GM19452 (cell line): ENCODE measurements around the gene NRARP.

Experiments
- ATAC-seq: cut with Tn5 transposase; IDR thresholded peaks from one replicate; pipeline ENCODE4 v1.9.1; 2021; ENCODE audit not compliant: unreplicated experiment

The NRARP gene

DNA sequence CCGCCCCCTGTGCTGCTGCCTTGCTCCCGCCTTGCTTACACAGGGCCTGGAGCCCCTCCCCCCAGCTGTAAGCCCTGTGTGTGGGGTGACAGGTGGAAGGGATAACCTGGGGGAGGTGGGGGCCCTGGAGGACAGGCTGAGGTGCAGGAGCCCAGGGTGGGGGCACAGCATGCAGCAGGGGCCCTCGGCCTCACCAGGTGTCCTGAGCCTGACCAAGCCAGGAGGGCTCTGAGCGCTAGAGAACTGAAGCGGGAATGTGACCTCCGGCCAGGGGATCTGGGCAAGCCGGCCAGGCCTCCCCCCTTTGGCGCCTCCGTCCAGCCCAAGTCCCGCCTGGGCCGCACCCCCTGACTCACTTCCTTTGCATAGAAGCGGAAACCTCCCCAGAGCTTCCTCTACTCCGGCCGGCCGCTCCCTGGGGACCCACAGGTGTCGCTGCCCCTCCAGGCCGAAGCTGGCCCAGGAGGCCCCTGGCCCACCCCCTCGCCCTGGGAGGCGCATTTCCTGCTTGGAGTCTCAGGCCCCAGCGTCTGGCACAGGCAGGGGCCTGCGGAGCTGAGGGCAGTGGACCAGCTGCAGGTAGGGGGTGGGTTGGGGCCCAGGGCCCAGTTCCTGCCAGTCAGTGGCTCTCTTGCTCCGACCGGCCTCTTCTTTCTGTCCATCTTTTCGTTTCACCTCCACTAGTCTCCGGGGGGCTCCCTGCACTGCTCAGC lies 24.6 kb downstream of the NRARP start, which contains the start of gene TOR4A:
TSS of gene TOR4A (plus strand) at position 398 of the 713 bp plus-strand sequence. CDS start 964 bp downstream, outside the sequence.
- ATAC-seq, result peak; percentile 78

DNA sequence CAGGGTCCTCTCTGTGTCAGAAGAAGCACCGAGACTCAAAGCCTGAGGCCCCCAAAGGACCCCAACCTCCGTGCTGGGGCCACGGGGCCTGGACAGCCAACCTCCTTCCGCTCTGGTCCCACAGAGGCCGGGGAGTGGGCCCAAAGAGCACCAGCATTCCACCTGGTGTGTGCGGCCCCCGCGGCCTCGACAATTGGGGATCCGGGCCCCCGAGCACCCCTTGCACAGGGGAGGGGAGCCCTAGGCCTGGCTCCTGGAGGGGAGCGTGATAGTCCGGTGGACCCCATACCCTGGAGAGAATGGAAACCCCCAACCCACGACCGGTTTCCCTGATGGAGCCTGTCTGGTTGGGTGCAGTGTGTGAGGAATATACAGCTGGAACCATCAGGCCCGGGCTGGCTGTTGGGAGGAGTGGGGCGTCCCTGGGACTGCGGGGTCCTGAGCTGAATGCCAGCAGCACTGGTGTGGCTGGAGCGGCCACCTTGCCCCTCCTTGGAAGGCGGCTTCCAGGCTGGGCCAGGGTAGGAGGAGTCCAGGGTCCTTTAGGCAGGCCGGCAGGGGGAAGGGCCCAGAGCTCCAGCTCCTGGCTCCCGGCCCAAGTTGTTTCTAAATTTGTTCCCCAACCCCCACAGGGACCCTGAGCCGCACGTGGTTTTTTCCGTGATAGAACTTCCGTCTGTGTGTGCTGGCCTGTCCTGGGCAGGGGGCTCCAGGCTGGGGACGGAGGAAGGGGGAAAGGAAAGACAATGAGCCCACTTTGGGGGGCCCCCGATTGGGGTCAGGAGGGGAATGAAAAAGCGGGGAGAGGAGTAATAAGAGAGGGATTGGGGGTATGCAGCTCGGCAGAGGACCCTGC lies 25.4 kb downstream of the NRARP start:
- ATAC-seq, result no peak

DNA sequence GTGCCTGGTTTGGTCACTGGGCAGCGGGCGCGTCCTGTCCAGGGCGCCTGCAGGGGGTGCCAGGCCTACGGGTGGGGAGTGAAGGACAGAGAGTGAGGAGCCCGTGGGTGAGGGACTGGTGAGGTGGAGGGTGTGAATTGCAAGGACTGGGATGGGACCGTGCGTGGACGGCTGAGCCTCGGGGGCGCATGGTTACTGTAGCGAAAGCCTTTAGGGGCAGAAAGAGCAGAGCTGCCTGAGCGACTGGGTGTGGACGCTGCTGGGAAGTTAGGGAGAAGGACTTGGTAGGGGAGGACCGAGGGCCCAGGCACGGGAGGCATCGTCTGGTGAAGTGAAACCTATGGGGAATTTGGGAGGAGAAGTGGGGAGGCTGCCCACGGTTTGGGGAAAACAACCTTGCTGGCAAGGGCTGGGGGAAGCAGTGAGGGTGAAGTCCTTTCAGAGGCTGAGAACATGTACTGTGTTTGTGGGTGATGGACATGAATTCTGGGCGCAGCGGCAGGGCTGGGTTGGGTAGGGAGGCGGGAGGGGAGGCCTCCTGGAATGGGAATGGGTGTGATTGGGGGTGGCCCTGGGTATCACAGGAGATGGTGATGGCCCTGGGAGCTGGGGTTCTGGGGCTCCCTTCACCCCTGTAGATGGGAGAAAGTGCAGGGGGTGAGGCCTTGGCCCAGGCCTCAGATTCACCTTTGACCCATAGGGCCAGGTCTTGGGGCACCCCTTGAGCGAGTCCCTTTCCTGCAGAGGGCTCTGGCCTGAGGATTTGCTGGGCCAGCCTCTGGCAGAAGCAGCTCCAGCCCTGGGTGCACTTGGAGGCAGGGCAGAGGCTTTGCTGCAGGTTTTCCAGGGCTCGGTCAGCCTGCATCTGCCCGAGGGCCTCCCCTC lies 26.2 kb downstream of the NRARP start:
- no peak for ATAC-seq

DNA sequence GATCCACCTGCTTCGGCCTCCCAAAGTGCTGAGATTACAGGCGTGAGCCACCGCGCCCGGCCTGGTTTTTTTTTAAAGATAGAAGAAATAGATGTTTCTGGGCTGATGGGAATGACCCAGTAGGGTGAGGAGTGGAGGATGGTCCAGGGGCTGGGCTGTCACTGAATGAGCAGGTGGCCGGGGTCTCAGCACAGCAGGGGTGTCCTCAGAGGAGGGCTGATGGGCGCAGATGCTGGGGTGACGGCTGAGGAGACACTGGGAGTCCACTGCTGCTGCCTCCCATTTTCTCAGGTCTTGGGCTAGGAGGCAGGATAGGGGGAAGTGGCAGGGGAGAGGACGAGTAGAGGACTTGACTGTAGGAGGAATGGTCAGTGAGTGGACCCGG lies 26.9 kb downstream of the NRARP start:
- no peak for ATAC-seq

DNA sequence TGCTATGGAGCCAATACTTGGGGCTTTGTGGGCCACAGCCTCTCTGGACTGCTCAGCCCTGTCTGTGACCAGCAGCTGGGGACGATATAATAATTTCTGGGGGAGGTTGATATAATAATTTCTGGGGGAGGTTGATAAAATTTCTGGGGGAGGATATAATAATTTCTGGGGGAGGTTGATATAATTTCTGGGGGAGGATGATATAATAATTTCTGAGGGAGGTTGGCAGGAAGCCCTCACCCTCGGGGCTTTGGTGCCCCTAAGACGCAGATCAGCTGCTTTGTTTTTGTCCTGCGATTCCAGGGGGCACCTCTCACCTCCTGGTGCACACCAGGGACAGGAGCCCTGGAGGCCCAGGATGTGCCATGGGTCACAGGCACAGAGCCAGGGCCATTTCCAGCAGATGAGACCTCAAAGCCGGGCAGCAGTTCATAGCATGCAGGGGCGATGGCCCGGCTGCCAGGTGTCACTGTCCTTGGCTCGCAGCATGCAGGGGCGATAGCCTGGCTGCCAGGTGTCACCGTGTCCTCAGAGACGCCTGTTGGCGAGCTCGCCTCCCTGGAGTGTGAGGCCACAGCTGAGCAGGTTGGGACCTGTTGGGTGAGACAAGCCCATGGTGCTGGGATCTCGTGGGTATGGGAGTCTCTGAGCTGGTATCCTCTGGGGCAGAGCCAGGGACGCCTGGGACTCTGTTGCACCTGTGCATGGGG lies 28.3 kb downstream of the NRARP start:
- ATAC-seq, result no peak

DNA sequence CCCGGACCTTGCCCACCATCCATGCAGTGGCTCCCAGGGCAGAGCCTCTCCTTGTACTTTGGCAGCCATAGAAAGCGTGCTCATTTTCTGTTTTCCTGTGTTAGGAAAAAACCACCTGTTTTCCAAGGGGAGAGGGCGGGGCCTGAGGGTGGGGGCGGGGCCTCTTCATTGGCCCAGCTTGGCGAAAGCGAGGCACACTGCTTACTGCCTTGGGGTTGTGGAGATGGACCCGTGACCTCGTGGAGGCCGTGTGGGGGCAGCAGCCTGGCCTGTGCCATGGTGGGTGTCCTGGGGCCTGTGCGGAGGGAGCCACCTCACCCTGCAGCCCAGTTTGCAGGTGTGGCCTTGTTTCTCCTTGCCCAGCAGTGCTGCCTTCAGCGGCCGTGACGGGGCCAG lies 29.0 kb downstream of the NRARP start:
- no peak for ATAC-seq

DNA sequence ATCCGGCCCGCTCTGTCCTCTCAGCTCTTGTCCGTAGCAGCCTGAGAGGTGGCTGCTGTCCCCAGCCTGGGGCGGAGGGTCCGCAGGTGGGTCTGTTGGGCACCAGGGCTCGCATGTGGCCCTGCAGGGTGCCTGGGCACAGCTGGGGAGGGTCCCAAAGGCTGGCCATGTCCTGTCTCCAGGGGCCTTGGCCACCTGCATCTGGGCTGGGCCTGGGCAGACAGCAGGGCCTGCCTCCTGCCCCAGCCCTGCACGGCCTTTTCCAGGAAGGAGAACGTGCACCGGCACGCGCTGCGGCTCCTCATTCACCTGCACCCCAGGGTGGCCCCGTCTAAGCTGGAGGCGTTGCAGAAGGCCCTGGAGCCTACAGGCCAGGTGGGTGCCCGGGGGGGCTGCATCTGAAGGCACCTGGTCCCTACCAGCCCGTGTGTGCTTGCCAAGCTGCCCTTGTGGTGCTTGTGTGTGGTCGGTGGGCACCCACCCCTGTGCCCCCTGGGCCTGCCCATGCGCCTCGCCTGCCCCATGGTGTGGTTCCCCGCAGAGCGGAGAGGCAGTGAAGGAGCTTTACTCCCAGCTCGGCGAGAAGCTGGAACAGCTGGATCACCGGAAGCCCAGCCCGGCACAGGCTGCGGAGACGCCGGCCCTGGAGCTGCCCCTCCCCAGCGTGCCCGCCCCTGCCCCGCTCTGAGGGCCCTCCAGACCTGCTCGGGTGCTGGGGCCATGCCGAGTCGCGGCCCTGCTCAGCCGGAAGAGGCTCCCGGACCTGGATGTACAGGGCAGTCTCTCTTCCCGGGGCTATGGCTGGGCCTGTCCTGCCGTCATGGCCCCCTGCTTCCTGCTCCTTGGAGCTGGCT lies 29.6 kb downstream of the NRARP start:
- ATAC-seq, result no peak

DNA sequence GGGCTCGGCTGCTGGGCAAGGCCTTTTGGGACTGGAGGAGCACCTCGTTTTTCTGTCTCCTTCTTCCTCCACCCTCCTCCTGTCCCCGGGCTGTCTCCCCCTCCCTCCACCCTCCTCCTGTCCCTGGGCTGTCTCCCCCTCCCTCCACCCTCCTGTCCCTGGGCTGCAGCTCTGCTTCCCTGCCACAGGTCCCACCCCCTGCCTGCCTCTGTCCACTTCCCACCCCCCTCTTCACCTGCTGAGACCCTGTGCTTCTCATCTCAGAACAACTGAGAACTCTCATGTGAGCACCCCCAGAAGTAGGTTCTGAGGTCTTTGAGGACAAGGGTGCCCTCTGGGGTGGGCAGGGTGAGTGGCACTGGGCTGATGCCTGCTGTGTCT lies 30.4 kb downstream of the NRARP start:
- ATAC-seq, result no peak

DNA sequence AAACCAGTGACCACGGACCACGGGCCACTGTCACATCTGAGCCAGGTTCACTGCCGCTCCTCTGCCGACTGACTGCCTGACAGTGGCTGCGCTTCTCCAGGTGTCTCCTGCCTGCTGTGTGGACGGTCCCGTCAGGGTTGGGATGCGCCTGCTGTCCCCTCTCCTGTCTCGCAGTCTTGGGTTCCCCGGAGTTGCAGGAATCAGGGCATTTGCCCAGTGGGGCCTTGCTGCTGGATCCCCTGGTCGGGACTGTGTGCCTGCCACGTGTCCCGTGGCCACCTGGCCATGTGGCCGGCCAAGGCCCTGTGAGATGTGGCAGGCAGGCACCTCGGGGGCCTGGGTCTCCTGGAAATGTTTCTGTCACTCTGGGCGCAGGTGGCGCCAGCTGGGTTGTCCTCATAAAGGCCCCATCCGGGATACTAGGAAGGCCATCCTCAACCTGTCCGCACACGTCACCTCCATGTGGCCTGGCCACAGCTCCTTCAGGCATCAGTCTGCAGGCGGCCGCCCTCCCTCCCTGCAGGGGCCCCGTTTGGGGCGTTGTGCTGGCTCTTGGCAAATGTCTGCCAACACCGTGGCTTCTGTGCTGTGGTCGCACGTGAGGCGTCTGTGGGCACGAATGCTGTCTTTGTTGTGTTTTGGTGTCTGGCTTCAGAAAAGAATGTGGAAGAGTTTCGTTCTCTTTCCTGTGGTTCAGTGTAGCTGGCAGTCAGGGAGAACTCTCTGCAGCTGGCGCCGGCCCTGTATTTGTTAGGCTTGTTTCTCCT lies 31.0 kb downstream of the NRARP start:
- no peak for ATAC-seq

DNA sequence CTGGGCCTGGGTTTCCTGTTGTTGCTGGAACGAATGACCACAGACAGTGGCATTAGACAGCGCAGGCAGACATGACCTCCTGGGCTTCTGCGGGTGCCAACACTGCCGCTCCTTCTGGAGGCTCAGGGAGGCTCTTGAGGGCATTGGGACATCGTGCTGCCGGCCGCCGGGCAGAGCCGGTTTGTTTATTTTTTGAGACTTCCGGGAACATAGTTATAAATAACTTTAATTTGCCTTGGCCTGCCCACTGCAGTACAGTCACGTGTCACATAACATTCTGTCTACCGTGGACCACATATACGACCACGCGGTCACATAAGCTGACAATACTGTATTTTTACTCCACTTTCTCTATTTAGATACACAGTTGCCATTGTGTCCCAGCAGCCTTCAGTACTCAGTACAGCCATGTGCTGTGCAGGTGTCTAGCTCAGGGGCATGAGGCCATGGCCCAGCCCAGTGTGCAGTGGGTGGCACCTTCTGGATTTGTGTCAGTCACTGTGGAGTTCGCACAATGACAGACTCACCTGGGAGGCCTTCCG lies 32.8 kb downstream of the NRARP start:
- ATAC-seq, result no peak

DNA sequence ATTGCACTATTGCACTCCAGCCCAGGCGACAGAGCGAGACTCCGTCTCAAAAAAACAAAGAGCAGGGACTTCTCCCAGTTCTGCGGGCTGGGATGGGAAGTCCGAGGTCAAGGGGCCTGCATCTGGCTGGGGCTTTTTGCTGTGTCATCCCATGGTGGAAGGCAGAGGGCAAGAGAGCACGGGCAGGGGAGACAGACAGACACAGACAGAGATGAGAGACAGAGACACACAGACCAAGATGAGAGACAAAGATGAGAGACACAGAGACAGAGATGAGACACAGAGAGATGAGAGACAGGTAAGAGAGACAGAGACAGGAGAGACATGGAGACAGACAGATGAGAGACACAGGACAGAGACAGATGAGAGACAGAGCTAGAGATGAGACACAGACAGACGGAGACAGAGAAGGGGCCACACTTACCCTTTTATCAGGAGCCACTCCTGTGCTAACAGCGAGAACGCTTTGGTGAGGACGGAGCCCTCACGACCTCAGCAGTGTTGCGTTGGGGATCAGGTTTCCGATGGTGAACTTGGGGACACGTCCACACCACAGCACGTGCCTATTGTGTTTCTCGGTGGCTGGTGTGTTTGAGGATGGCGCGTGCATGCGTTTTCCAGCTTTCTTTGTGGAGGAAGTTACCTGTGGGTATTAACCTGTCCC lies 33.4 kb downstream of the NRARP start:
- no peak for ATAC-seq

DNA sequence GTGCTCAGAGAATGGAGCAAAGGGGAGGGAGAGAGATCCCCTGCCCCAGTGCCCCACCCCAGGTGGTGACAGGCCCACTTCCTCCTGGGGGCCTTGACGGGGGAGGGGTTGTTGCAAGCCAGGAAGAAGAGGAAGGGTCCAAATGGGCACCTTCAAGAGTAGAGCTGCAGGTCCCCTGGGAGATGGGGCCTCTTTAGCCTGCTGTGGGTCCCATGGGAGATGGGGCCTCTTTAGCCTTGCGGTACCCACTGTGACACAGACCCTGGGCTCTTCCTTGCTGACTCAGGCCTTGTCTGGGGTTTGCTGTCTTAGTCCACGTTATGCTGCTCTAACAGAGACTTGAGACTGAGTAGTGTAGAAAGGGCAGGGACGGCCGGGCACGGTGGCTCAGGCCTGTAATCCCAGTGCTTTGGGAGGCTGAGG lies 34.1 kb downstream of the NRARP start:
- no peak for ATAC-seq

DNA sequence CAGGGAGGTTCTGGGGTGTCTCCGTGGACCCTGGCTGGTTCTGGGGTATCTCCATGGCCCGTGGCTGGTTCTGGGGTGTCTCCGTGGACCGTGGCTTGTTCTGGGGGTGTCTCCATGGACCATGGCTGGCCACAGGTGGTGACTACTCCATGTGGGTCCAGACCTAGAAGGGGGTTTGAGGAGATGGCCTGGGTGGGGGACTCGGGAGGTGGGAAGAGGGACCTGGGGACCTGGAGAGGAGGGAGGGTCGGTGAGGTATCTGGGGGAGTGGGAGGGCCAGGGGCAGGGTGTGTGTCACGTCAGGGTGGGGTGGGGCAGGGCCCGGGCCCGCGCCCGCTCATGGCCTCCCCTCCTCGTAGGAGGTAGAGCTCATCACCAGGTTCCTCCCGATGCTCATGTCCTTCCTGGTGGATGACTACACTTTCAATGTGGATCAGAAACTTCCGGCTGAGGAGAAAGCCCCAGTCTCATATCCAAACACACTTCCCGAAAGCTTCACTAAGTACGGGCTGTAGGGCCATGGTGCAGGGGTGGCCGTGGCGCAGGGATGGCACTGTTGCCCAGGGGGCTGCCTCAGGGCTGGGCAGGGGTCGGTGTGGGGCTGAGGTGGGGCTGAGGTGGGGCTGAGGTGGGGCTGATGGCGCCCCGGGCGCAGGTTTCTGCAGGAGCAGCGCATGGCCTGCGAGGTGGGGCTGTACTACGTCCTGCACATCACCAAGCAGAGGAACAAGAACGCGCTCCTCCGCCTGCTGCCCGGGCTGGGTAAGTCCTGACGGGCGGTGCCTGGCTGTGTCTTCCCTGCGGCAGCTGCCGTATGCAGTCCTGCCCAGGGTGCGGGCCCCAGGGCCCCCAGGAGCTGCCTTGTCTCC lies 35.3 kb downstream of the NRARP start:
- ATAC-seq, result no peak

DNA sequence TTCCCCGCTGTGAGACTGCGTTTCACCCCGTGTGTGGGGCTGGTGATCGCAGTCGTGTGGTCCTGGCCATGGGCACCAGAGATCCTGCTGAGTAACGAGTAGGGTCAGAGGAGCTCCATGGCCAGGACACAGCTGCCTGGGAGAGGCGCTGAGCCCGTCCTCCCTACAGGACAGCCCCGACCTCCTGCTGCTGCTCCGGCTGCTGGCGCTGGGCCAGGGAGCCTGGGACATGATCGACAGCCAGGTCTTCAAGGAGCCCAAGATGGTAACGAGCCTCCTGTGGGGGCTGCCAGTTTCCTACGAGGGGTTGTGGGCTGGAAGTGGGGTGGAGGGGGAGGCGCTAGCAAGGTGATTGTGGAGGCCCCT lies 35.9 kb downstream of the NRARP start:
- ATAC-seq, result no peak

DNA sequence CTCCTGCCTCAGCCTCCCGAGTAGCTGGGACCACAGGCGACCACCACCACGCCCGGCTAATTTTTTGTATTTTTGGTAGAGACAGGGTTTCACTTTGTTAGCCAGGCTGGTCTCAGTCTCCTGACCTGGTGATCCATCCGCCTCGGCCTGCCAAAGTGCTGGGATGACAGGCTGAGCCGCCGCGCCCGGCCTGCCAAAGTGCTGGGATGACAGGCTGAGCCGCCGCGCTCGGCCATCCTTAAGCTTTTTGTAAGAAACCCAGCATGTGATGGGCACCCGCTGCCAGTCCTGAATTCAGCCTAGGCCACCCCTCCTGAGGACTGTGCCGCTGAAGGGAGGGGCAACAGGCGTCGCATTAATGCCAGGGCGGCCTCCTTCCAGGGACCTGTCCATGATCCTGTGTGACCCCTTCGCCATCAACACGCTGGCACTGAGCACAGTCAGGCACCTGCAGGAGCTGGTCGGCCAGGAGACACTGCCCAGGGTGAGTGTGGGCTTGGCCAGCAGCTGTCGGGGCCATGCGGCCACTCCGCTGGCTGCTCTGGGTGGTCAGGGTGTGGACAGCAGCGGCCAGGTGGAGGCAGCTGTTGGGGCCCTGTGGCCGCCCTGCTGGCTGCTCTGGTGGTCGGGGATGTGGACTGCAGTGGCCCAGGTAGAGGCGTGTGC lies 36.4 kb downstream of the NRARP start:
- no peak for ATAC-seq

DNA sequence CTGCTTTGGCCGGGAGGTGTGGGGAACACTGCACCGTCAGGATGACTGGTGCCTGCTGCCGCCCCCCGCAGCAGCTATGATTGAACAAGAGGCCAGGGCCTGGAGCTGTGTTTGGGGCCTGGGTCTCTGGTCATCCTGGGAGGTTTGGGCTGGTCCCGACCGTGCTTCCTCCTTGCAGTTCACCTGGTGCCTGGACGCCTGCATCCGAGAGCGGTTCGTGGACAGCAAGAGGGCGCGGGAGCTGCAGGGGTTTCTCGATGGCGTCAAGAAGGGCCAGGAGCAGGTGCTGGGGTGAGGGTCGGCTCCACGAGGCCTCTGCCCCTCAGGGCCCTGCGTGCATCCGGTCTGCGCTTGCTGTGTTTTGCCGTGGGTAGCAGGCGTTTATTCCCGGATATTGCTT lies 38.0 kb downstream of the NRARP start:
- no peak for ATAC-seq

DNA sequence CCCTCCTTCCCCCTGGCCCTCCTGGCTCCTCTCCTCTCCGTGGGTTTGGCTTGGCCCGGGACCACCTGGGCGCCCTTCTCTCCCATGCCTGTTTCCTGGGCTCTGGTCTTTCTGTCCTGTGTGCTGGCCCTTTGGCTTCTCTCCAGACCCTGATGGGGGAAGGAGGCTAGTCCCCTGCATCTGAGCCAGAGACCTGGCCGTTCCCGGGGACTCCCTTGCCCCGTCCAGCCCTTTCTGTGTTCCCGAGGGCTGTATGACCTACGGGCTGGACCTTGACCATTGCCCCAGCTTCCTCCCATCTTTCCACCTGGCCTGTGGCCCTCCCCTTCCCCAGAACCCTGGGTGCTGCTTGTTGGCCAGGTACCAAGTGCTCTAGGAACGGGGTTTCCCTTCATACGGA lies 38.6 kb downstream of the NRARP start:
- ATAC-seq, result no peak
